Fibroblast of lung (primary cell): ENCODE data around the gene PDAP1.

Source experiments
- EZH2 ChIP-seq: IDR thresholded peaks from 2 replicates; pipeline ENCODE4 v1.5.1; 2012; ENCODE audit warnings: low read length, control low read depth, mild to moderate bottlenecking; ENCODE audit errors: missing control alignments
- TF ChIP-seq, protein P1 (sequence below), 2 donors: IDR thresholded peaks in 1 of 2; conservative IDR thresholded peaks in 1 of 2; 1 replicate in 1 of 2; 2 replicates in 1 of 2; pipeline ENCODE4 v1.5.1; 2011 to 2012; ENCODE audit warnings: low read length in 2 of 2, control low read depth in 1 of 2, inconsistent platforms in 1 of 2, low read depth in 1 of 2, mild to moderate bottlenecking in 1 of 2

DNA sequence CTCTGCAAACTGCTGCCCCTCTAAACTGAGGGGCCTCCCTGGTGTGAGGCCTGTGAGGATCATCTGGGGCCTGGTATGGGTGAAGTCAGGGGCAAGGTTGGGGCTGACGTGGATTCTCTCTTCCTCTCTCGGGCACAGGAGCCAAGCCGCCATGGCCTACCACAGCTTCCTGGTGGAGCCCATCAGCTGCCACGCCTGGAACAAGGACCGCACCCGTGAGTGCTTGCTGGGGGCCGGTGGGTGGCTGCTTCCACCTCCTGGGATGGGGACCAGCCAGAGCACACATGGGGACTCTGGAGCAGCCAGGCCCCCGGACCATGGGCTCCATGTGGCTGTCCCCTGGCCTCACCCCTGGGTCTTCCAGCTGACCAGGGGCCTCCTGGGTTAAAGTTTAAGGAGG lies 22.8 kb downstream of the PDAP1 start:
- TF ChIP-seq, protein P1, sequence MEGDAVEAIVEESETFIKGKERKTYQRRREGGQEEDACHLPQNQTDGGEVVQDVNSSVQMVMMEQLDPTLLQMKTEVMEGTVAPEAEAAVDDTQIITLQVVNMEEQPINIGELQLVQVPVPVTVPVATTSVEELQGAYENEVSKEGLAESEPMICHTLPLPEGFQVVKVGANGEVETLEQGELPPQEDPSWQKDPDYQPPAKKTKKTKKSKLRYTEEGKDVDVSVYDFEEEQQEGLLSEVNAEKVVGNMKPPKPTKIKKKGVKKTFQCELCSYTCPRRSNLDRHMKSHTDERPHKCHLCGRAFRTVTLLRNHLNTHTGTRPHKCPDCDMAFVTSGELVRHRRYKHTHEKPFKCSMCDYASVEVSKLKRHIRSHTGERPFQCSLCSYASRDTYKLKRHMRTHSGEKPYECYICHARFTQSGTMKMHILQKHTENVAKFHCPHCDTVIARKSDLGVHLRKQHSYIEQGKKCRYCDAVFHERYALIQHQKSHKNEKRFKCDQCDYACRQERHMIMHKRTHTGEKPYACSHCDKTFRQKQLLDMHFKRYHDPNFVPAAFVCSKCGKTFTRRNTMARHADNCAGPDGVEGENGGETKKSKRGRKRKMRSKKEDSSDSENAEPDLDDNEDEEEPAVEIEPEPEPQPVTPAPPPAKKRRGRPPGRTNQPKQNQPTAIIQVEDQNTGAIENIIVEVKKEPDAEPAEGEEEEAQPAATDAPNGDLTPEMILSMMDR (conservative IDR thresholded peaks at IDR 0.05 in 1 of 2, IDR thresholded peaks at IDR 0.05 in 1 of 2; ENCODE audit: low read depth in 1 of 2, low read length in 2 of 2) = no peak
- TF ChIP-seq EZH2 = no peak
